HFF-Myc (cell line): ENCODE data around the gene HDDC2.

Source experiments
- DNase-seq: peaks from one replicate; pipeline ENCODE4 v3.0.0-alpha.2; 2011; ENCODE audit warnings: low read depth; ENCODE audit errors: extremely low read depth
- H3K4me3 ChIP-seq: replicated peaks from 2 replicates; pipeline ENCODE4 v1.5.1; 2011; ENCODE audit warnings: low read depth, mild to moderate bottlenecking, control low read depth, low read length
- TF ChIP-seq, protein P1 (sequence below): IDR thresholded peaks from 2 replicates; pipeline ENCODE4 v1.5.1; 2012; ENCODE audit warnings: mild to moderate bottlenecking, low read depth, low read length, control low read depth; ENCODE audit errors: missing control alignments

The HDDC2 gene

DNA sequence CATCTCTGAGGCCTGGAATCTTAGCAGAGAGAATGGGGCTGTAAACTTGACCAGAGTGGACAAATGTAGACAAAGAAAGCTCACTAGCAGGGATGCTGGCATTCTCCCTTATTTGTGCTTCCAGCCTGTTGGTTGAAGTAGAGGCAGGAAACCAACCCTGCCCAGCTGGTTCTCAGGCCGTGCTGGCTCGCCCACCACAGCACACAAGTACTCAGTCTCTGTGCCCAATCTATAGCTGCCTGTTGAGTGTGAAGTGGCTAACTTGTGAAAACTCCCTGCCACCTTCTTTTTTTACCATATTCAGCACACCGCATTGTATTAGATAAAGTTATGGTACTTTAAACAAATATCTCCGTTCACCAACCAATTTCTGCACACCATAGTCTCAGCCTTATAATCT is 37.3 kb downstream of the HDDC2 start:
- no peak for DNase-seq
- TF ChIP-seq, protein P1, sequence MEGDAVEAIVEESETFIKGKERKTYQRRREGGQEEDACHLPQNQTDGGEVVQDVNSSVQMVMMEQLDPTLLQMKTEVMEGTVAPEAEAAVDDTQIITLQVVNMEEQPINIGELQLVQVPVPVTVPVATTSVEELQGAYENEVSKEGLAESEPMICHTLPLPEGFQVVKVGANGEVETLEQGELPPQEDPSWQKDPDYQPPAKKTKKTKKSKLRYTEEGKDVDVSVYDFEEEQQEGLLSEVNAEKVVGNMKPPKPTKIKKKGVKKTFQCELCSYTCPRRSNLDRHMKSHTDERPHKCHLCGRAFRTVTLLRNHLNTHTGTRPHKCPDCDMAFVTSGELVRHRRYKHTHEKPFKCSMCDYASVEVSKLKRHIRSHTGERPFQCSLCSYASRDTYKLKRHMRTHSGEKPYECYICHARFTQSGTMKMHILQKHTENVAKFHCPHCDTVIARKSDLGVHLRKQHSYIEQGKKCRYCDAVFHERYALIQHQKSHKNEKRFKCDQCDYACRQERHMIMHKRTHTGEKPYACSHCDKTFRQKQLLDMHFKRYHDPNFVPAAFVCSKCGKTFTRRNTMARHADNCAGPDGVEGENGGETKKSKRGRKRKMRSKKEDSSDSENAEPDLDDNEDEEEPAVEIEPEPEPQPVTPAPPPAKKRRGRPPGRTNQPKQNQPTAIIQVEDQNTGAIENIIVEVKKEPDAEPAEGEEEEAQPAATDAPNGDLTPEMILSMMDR, result no peak
- H3K4me3 ChIP-seq, result no peak overlapping the region

DNA sequence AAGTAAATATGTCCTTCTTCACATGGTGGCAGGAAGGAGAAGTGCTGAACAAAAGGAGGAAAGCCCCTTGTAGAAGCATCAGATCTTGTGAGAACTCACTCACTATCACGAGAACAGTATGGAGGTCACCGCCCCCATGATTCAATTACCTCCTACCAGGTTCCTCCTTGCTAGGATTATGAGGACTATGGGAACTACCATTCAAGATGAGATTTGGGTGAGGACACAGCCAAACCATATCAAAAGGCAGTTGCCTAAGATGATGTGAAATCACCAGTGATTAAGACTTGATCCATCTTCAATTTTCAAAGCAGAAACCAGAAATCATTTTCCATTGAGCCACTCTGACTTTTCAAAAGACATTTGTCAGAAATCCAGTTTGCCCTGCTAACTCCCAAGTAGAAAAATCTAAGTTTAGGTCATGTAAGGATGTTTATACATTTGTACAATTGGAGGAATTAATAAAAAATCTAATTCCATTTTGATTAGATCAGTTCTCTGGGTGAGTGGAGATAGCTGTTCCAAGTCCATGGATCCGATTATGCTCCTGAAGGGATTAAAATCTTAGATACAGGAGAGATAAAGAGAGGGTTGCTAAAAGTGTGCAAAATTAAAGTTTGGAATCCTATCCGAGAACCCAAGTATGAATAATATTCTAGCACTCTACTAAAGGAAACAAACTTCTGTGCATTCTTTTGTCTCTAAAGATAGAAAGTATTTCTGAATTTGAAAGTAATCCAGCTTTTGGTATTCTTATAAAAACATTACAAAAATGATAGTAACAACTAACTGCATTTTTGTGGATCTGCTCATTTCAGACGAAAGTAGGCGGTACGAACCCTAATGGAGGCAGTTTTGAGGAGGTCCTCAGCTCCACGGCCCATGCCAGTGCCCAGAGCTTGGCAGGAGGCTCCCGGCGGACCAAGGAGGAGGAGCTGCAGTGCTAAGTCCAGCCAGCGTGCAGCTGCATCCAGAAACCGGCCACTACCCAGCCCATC is 39.5 kb downstream of the HDDC2 start:
- TF ChIP-seq, protein P1, result no peak
- no peak overlapping the region for H3K4me3 ChIP-seq
- DNase-seq, result no peak

DNA sequence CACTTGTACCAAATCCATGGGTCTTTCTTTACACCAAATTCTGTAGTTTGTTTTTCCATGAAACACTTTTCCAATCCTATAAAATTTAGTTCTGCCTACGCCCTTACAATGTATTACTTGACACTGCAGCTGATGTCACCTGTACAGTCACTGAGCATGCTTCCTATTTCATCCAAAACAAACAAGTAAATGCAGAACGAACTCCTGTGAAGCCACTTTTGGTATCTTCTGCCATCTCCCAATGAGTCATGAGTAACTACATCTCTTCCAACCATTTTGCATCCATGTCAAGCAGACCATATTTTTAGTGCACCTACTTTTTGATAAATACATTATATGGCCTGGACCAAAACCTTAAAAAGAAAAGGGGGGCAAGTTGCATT is 42.4 kb downstream of the HDDC2 start:
- no peak for DNase-seq
- TF ChIP-seq, protein P1, result no peak

DNA sequence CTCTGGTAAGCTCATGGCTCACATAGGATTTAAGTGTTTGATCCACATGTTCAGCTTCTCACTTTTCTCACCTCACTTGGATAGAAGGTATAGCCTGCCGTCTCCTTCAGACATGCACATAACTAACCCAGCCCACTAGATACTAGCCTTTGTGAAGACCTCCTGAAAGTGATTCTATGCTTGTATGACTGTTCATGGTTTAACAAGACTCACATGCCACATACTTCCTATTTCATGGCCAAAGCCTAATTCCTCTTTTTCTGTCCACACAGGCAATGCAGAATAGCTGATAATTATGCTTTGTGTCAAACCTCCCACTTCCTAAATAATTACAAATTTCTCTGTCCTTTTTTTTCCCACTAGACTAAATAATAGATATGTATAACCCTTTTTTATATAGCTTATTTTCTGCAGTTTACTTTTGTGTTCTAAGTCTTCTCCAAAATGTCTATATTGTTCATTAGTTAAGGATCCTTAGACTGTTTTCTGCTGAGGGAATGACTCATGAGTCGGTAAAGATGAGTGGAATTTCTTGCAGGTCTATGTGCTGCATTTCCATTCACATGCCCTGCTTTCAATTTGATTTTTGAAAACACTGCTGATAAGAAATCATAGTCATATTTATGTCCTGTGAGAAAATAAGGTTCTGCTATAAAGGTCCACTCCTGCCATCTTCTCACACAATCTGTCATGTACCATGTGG is 43.0 kb downstream of the HDDC2 start:
- DNase-seq, result no peak
- H3K4me3 ChIP-seq, result no peak overlapping the region
- TF ChIP-seq, protein P1, result no peak

More for the DNA sequence above, 42.4 kb downstream of the HDDC2 start:
- no peak overlapping the region for H3K4me3 ChIP-seq

DNA sequence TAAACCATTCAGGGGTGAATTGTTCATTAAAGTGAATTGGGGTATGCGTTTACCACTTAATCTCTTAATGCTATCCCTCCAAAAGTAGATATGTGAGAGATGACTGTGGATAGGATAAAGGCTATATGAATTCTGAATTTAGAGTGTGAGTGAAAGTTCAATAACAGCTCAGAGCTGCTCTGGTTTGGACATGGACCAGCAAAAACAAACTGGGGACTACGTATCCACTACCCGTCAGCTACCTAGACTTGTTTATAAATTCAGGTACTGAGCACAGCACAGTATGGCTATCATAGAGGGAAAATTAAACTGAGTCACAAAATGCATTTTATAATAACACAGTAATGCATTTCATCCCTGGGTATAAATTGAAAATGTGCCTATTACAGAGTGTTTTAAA is 44.4 kb downstream of the HDDC2 start:
- no peak for DNase-seq
- no peak overlapping the region for H3K4me3 ChIP-seq
- TF ChIP-seq, protein P1, result no peak

DNA sequence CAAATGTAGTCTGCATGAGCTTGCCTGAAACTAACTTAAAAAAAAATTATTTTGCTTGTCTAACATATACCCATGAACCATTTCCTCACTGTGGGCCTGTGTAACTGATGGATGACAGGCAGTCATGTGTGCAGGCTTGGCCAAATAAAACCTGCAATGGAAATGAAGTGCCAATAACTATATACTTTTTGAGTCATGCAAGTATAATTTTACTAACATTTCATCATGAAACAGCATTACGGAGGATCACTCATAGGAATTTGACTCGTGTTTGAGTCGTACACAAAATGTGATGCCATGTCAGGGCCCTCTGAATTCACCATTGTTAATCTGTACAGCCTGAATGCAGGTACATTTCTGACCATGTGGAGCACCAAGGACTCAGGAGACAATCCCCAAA is 46.6 kb downstream of the HDDC2 start:
- no peak for DNase-seq
- TF ChIP-seq, protein P1, result no peak
- no peak overlapping the region for H3K4me3 ChIP-seq
